ENCODE results near the gene SASH1. TPM values are rescaled to one million over a fixed set of nuclear protein-coding genes. Genes with fewer than 3 reads are reported as not detected.

Gene SASH1
- total RNA-seq, 4 donors from 2014 or later: 142 to 214 (median 173) TPM

- no peak for TF ChIP-seq CTCF (IDR thresholded peaks at IDR 0.05)
- ATAC-seq (ENCODE audit: low FRiP score) (no peak), DNase-seq (ENCODE audit: low spot score) (no peak)
Observed at GRCh38 chr6:148491638-148492251, 149.1 kb downstream of the SASH1 start.

- TF ChIP-seq CTCF (IDR thresholded peaks at IDR 0.05): no peak
- ATAC-seq (ENCODE audit: low FRiP score): no peak
- DNase-seq (ENCODE audit: low spot score): no peak
Observed at GRCh38 chr6:148492654-148493290, 150.1 kb downstream of the SASH1 start.

GRCh38 chr6:148493424-148493823 is 150.8 kb downstream of the SASH1 start:
- DNase-seq (ENCODE audit: low spot score): no peak
- no peak for ATAC-seq (ENCODE audit: low FRiP score)
- TF ChIP-seq CTCF (IDR thresholded peaks at IDR 0.05): no peak

- TF ChIP-seq CTCF (IDR thresholded peaks at IDR 0.05): no peak
- ATAC-seq (ENCODE audit: low FRiP score): no peak
- no peak for DNase-seq (ENCODE audit: low spot score)
Observed at GRCh38 chr6:148494226-148494625, 151.6 kb downstream of the SASH1 start.

GRCh38 chr6:148495029-148495428 is 152.4 kb downstream of the SASH1 start:
- no peak for DNase-seq (ENCODE audit: low spot score)
- no peak for TF ChIP-seq CTCF (IDR thresholded peaks at IDR 0.05)
- ATAC-seq (ENCODE audit: low FRiP score): no peak

GRCh38 chr6:148497257-148497656 is 154.6 kb downstream of the SASH1 start:
- TF ChIP-seq CTCF (IDR thresholded peaks at IDR 0.05): no peak
- DNase-seq (ENCODE audit: low spot score) (no peak), ATAC-seq (ENCODE audit: low FRiP score) (peak; percentile 48)

GRCh38 chr6:148497717-148498116 is 155.1 kb downstream of the SASH1 start:
- DNase-seq (ENCODE audit: low spot score) (no peak), ATAC-seq (ENCODE audit: low FRiP score) (no peak)
- no peak for TF ChIP-seq CTCF (IDR thresholded peaks at IDR 0.05)
